Measurements from ENCODE around the gene THRB. TPM values are rescaled to one million over a fixed set of nuclear protein-coding genes. Genes with fewer than 3 reads are reported as not detected.

THRB gene
- total RNA-seq, 1 experiment from 2014 or later: 9.7 TPM

GRCh38 chr3:24184528-24185176, 310.0 kb downstream of the THRB start:
- Histone ChIP-seq H3K36me3 (ENCODE audit: low read depth) (no peaks in the 10 kb centered on the region), H3K4me2 (no peak overlapping the region), H3K27me3 (ENCODE audit: insufficient read depth, low read depth) (no peaks in the 10 kb centered on the region), H3K79me2 (ENCODE audit: low read depth) (no peaks in the 10 kb centered on the region), H3K4me1 (replicated peaks; ENCODE audit: insufficient read depth) (no peaks in the 10 kb centered on the region), H3K9me2 (ENCODE audit: insufficient read depth) (no peaks in the 10 kb centered on the region), H3K4me3 (no peak overlapping the region), H3F3A (ENCODE audit: insufficient read depth, low read depth) (no peaks in the 10 kb centered on the region), H2AFZ (no peak overlapping the region), H3K27ac (no peak overlapping the region), H3K9me3 (ENCODE audit: insufficient read depth, low read depth) (no peaks in the 10 kb centered on the region), H4K20me1 (ENCODE audit: insufficient read depth) (no peaks in the 10 kb centered on the region)
- intact Hi-C loops (cut with micrococcal nuclease; ENCODE audit: unreplicated experiment): no loop called here
- no TSS peak for BruUV-seq (replicated peaks)
- ChIA-PET CTCF (no interaction called here), POLR2A (ENCODE audit: unreplicated experiment) (no interaction called here)
- no peak for DNase-seq
- TF ChIP-seq CTCF (conservative IDR thresholded peaks at IDR 0.05) (no peak), EZH2 (IDR thresholded peaks at IDR 0.05; ENCODE audit: low read depth) (no peak)

- H3K4me3 ChIP-seq: no peak overlapping the region
- no peaks in the 10 kb centered on the region for H3F3A ChIP-seq (ENCODE audit: insufficient read depth, low read depth)
- no peak overlapping the region for H2AFZ ChIP-seq
- intact Hi-C loops (cut with micrococcal nuclease; ENCODE audit: unreplicated experiment): no loop called here
- TF ChIP-seq EZH2 (IDR thresholded peaks at IDR 0.05; ENCODE audit: low read depth) (no peak), CTCF (conservative IDR thresholded peaks at IDR 0.05) (no peak)
- H3K36me3 ChIP-seq (ENCODE audit: low read depth): no peaks in the 10 kb centered on the region
- no peak overlapping the region for H3K4me2 ChIP-seq
- DNase-seq: no peak
- H3K27ac ChIP-seq: no peak overlapping the region
- H3K9me2 ChIP-seq (ENCODE audit: insufficient read depth): no peaks in the 10 kb centered on the region
- no peaks in the 10 kb centered on the region for H4K20me1 ChIP-seq (ENCODE audit: insufficient read depth)
- BruUV-seq (replicated peaks): no TSS peak
- no peaks in the 10 kb centered on the region for H3K27me3 ChIP-seq (ENCODE audit: insufficient read depth, low read depth)
- H3K4me1 ChIP-seq (replicated peaks; ENCODE audit: insufficient read depth): no peaks in the 10 kb centered on the region
- H3K79me2 ChIP-seq (ENCODE audit: low read depth): no peaks in the 10 kb centered on the region
- H3K9me3 ChIP-seq (ENCODE audit: insufficient read depth, low read depth): no peaks in the 10 kb centered on the region
- POLR2A ChIA-PET (ENCODE audit: unreplicated experiment): no interaction called here
- CTCF ChIA-PET: no interaction called here
Measured at GRCh38 chr3:24182756-24183155, 311.9 kb downstream of the THRB start.

GRCh38 chr3:24181256-24181655, 313.4 kb downstream of the THRB start:
- Histone ChIP-seq H3K9me2 (ENCODE audit: insufficient read depth) (no peaks in the 10 kb centered on the region), H3K27ac (no peak overlapping the region), H2AFZ (no peak overlapping the region), H3K9me3 (ENCODE audit: insufficient read depth, low read depth) (no peaks in the 10 kb centered on the region), H3K4me1 (replicated peaks; ENCODE audit: insufficient read depth) (no peaks in the 10 kb centered on the region), H3K4me2 (no peak overlapping the region), H3K36me3 (ENCODE audit: low read depth) (no peaks in the 10 kb centered on the region), H4K20me1 (ENCODE audit: insufficient read depth) (no peaks in the 10 kb centered on the region), H3F3A (ENCODE audit: insufficient read depth, low read depth) (no peaks in the 10 kb centered on the region), H3K4me3 (no peak overlapping the region), H3K27me3 (ENCODE audit: insufficient read depth, low read depth) (no peaks in the 10 kb centered on the region), H3K79me2 (ENCODE audit: low read depth) (no peaks in the 10 kb centered on the region)
- intact Hi-C loops (cut with micrococcal nuclease; ENCODE audit: unreplicated experiment): no loop called here
- TF ChIP-seq EZH2 (IDR thresholded peaks at IDR 0.05; ENCODE audit: low read depth): no peak
- no peak for TF ChIP-seq CTCF (conservative IDR thresholded peaks at IDR 0.05)
- DNase-seq: no peak
- BruUV-seq (replicated peaks): no TSS peak
- POLR2A ChIA-PET (ENCODE audit: unreplicated experiment): no interaction called here
- CTCF ChIA-PET: no interaction called here
